IMR-90 (cell line): ENCODE data around the gene RALGPS1. TPM values are rescaled to one million over a fixed set of nuclear protein-coding genes. Genes with fewer than 3 reads are reported as not detected.
A peak's percentile ranks its signal among the peaks of the same experiment; 100 is the strongest.

Experiments used
- ATAC-seq: fragments of 200-7000 bp; cut with Tn5 transposase; 2 replicates; pipeline ENCODE4 v1.9.1; 2020; ENCODE audit warnings: low read depth, mild to moderate bottlenecking, moderate library complexity
- BruUV-seq: library from RNA; stranded (reverse); fragments of 400-500 nt; replicated peaks from 2 replicates; lab custom pipeline; 2021; lab: Mats Ljungman, UMichigan
- CTCF ChIA-PET: fragments of 300-600 bp; formaldehyde crosslinking; extraction: SDS; loops from one replicate; lab custom pipeline; 2021; ENCODE audit warnings: antibody characterized with exemption; lab: Yijun Ruan, JAX
- POLR2A ChIA-PET: fragments of 300-600 bp; sonication (Branson Sonifier 250); formaldehyde crosslinking; loops from one replicate; lab custom pipeline; 2022; ENCODE audit warnings: antibody characterized with exemption; ENCODE audit not compliant: unreplicated experiment; lab: Charles Lee
- DNase-seq: peaks from one replicate; pipeline ENCODE4 v3.0.0; 2013
- H2AFZ ChIP-seq: replicated peaks from 2 replicates; pipeline ENCODE3; 2013; ENCODE audit warnings: low read length, mild to moderate bottlenecking; ENCODE audit not compliant: poor library complexity
- H2AK5ac ChIP-seq: 2 replicates; pipeline ENCODE4 v1.6.1; 2013; ENCODE audit warnings: low read depth, low read length, inconsistent platforms
- H2AK9ac ChIP-seq: replicated peaks from 2 replicates; pipeline ENCODE3; 2013; ENCODE audit warnings: mild to moderate bottlenecking, low read depth, low read length, moderate library complexity; ENCODE audit not compliant: poor library complexity
- H2BK120ac ChIP-seq: 2 replicates; pipeline ENCODE4 v1.6.1; 2013; ENCODE audit warnings: low read depth, low read length, inconsistent platforms
- H2BK15ac ChIP-seq: 3 replicates; pipeline ENCODE4 v1.6.1; 2013; ENCODE audit warnings: low read depth, low read length, inconsistent platforms
- H2BK20ac ChIP-seq: 2 replicates; pipeline ENCODE4 v1.6.1; 2013; ENCODE audit warnings: low read depth, mild to moderate bottlenecking, inconsistent platforms, low read length, moderate library complexity
- H2BK5ac ChIP-seq: 2 replicates; pipeline ENCODE4 v1.6.1; 2013; ENCODE audit warnings: mild to moderate bottlenecking, low read depth, low read length, inconsistent platforms; ENCODE audit not compliant: poor library complexity, severe bottlenecking
- H3K14ac ChIP-seq: replicated peaks from 2 replicates; pipeline ENCODE4 v1.6.1; 2013; ENCODE audit warnings: low read depth, low read length, inconsistent platforms
- H3K18ac ChIP-seq: 2 replicates; pipeline ENCODE4 v1.6.1; 2013; ENCODE audit warnings: low read depth, low read length, control low read depth
- H3K23ac ChIP-seq: 2 replicates; pipeline ENCODE4 v1.6.1; 2013; ENCODE audit warnings: low read depth, low read length, inconsistent platforms
- H3K27ac ChIP-seq: 2 replicates; pipeline ENCODE4 v1.5.1; 2013; ENCODE audit warnings: mild to moderate bottlenecking, control low read depth, low read length; ENCODE audit not compliant: insufficient read depth
- H3K27me3 ChIP-seq: 2 replicates; pipeline ENCODE4 v1.6.1; 2013; ENCODE audit warnings: low read length; ENCODE audit not compliant: control insufficient read depth, insufficient read depth
- H3K36me3 ChIP-seq: 2 replicates; pipeline ENCODE4 v1.6.1; 2013; ENCODE audit warnings: low read length, mixed read lengths; ENCODE audit not compliant: control insufficient read depth, insufficient read depth
- H3K4ac ChIP-seq: 2 replicates; pipeline ENCODE4 v1.6.1; 2013; ENCODE audit warnings: low read depth, low read length, inconsistent platforms
- H3K4me1 ChIP-seq: 2 replicates; pipeline ENCODE4 v1.6.1; 2013; ENCODE audit warnings: low read length, mixed read lengths; ENCODE audit not compliant: control insufficient read depth, insufficient read depth
- H3K4me2 ChIP-seq: 2 replicates; pipeline ENCODE4 v1.6.1; 2013; ENCODE audit warnings: low read depth, mild to moderate bottlenecking, control low read depth, low read length, moderate library complexity
- H3K4me3 ChIP-seq: 2 replicates; pipeline ENCODE4 v1.5.1; 2013; ENCODE audit warnings: low read depth, mild to moderate bottlenecking, control low read depth, low read length, moderate library complexity; ENCODE audit not compliant: insufficient read depth
- H3K56ac ChIP-seq: 2 replicates; pipeline ENCODE4 v1.6.1; 2013; ENCODE audit warnings: low read length, inconsistent platforms; ENCODE audit not compliant: insufficient read depth; ENCODE audit errors: extremely low read depth
- H3K79me1 ChIP-seq, 2 experiments: 2 replicates each; pipeline ENCODE4 v1.6.1; 2013; ENCODE audit warnings: low read length in 2 of 2, inconsistent platforms in 1 of 2, low read depth in 1 of 2
- H3K9ac ChIP-seq: 2 replicates; pipeline ENCODE4 v1.6.1; 2013; ENCODE audit warnings: low read depth, low read length, control low read depth
- H3K9me1 ChIP-seq: 2 replicates; pipeline ENCODE4 v1.6.1; 2013; ENCODE audit warnings: low read length, inconsistent platforms; ENCODE audit not compliant: insufficient read depth
- H3K9me3 ChIP-seq: 2 replicates; pipeline ENCODE4 v1.6.1; 2013; ENCODE audit warnings: low read length; ENCODE audit not compliant: control insufficient read depth, insufficient read depth
- H4K20me1 ChIP-seq: 2 replicates; pipeline ENCODE4 v1.6.1; 2013; ENCODE audit warnings: low read length, inconsistent platforms; ENCODE audit not compliant: insufficient read depth
- H4K5ac ChIP-seq: 2 replicates; pipeline ENCODE4 v1.6.1; 2013; ENCODE audit warnings: mild to moderate bottlenecking, low read depth, low read length, control low read depth
- H4K8ac ChIP-seq, 2 experiments: 2 replicates each; pipeline ENCODE4 v1.6.1; 2013; ENCODE audit warnings: low read depth in 2 of 2, low read length in 2 of 2, control low read depth in 1 of 2, inconsistent platforms in 1 of 2
- H4K91ac ChIP-seq: 2 replicates; pipeline ENCODE4 v1.6.1; 2013; ENCODE audit warnings: low read depth, low read length, inconsistent platforms; ENCODE audit not compliant: insufficient read depth
- BHLHE40 ChIP-seq: fragments of 150-350 bp; IDR thresholded peaks from 2 replicates; pipeline ENCODE4 v1.6.1; 2016; ENCODE audit warnings: mild to moderate bottlenecking, low read depth, low read length
- CEBPB ChIP-seq: IDR thresholded peaks from 2 replicates; pipeline ENCODE4 v1.6.1; 2012; ENCODE audit warnings: low read depth, low read length, improper control_type of control experiment
- CHD1 ChIP-seq: IDR thresholded peaks from 2 replicates; pipeline ENCODE4 v1.6.1; 2012; ENCODE audit warnings: low read depth, low read length, improper control_type of control experiment
- FOS ChIP-seq: fragments of 150-350 bp; IDR thresholded peaks from 2 replicates; pipeline ENCODE4 v1.6.1; 2016; ENCODE audit warnings: low read depth, low read length
- MAFK ChIP-seq: IDR thresholded peaks from 2 replicates; pipeline ENCODE4 v1.6.1; 2012; ENCODE audit warnings: low read depth, low read length, improper control_type of control experiment
- MAZ ChIP-seq: IDR thresholded peaks from 2 replicates; pipeline ENCODE4 v1.6.1; 2012; ENCODE audit warnings: low read depth, mild to moderate bottlenecking, low read length, improper control_type of control experiment, moderate library complexity, borderline replicate concordance
- NFE2L2 ChIP-seq: fragments of 150-350 bp; IDR thresholded peaks from 2 replicates; pipeline ENCODE4 v1.6.1; 2016; ENCODE audit warnings: low read depth, mild to moderate bottlenecking, low read length
- POLR2A ChIP-seq: IDR thresholded peaks from 2 replicates; pipeline ENCODE4 v1.6.1; 2012; ENCODE audit warnings: mild to moderate bottlenecking, low read depth, low read length
- RAD21 ChIP-seq: IDR thresholded peaks from 2 replicates; pipeline ENCODE4 v1.6.1; 2012; ENCODE audit warnings: low read length, improper control_type of control experiment
- RFX5 ChIP-seq: IDR thresholded peaks from 2 replicates; pipeline ENCODE4 v1.8.0; 2012; ENCODE audit warnings: low read depth, mild to moderate bottlenecking, low read length, moderate library complexity
- SMC3 ChIP-seq: fragments of 150-350 bp; IDR thresholded peaks from 2 replicates; pipeline ENCODE4 v1.6.1; 2016; ENCODE audit warnings: low read depth, mild to moderate bottlenecking, antibody characterized with exemption, low read length, moderate library complexity
- WGBS, 2 experiments: methylation state at CpG; one replicate each; pipeline versions ENCODE4 v1.1.5 to v1.1.7; 2013; ENCODE audit warnings: missing lambda C conversion rate in 2 of 2; ENCODE audit not compliant: insufficient read length in 1 of 2; ENCODE audit errors: extremely low coverage in 2 of 2; 5-methylcytosine and 5-hydroxymethylcytosine counted together
- dilution Hi-C: fragments of 300-500 bp; cut with HindIII; formaldehyde crosslinking; loops from one replicate; pipeline ENCODE4 v1.14.3; 2018; ENCODE audit warnings: low sequenced_read_pairs; ENCODE audit not compliant: unreplicated experiment
- in situ Hi-C: fragments of 300-500 bp; cut with MboI; formaldehyde crosslinking; loops from 3 replicates; pipeline ENCODE4 v1.14.3; 2019; ENCODE audit warnings: low sequenced_read_pairs, inconsistent platforms, mixed read lengths
- intact Hi-C: fragments of 100-400 bp; cut with micrococcal nuclease; formaldehyde crosslinking; loops from 2 replicates; pipeline ENCODE4 v1.10.0; 2022
- polyA plus RNA-seq, 3 experiments: library from polyadenylated mRNA; depleted of rRNA; stranded (reverse); fragments of >200 nt; gene quantifications; 2 replicates each; pipeline ENCODE4 v1.2.3, GENCODE V29; 2012; ENCODE audit warnings: low replicate concordance in 1 of 3
- total RNA-seq: library from RNA; depleted of rRNA; stranded (reverse); fragments of >200 nt; gene quantifications from 2 replicates; pipeline ENCODE4 v1.2.3, GENCODE V29; 2012
- TF ChIP-seq, protein P1 (sequence below): fragments of 150-350 bp; IDR thresholded peaks from 2 replicates; pipeline ENCODE4 v1.6.1; 2017; ENCODE audit warnings: mild to moderate bottlenecking, antibody characterized with exemption, low read length, low read depth
- TF ChIP-seq, protein P2 (sequence below): conservative IDR thresholded peaks from 2 replicates; pipeline ENCODE4 v1.5.1; 2012; ENCODE audit warnings: mild to moderate bottlenecking, low read depth, low read length, improper control_type of control experiment

RALGPS1 gene
- total and polyA plus RNA-seq, 2 of the 4 experiments (the other 2 are of a cell fraction) = 0.90 to 2.8 TPM

DNA sequence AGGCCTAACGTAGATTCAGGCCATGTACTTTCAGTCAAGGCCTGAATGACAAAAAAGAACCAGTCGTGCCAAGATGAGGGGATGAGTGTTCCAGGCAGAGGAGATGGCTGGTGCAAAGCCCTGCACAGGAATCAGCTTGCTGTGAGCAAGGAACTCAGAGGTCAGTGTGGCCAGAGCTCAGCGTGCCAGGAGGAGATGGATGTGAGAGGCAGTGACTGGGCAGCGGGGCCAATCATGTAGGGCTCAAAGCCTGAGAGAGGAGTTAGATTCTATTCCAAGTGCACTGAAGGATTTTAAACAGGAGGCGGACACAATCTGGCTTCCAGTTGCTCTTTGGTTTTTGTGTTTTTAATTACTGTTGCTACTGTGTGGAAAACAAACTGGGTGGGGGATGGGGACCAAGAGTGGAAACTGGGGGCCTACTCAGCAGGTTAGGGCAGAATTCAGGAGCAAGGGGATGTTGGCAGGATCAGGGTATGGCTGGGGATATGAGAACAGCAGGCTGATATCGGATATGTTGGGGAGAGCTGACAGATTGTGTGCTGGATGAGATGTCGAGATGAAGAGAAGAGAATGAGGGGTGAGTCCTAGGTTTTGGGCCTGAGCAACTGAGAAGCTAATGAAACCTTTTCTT is 143.5 kb downstream of the RALGPS1 start:
- CTCF ChIA-PET = no interaction called here
- peaks cover 15% of the 10 kb centered on the region for H3K9me1 ChIP-seq
- no peak overlapping the region for H2AK9ac ChIP-seq
- TF ChIP-seq RFX5 (no peak), NFE2L2 (no peak), MAZ (no peak), SMC3 (no peak), POLR2A (no peak), MAFK (no peak), CHD1 (no peak), FOS (no peak), RAD21 (no peak), CEBPB (no peak), BHLHE40 (no peak)
- TF ChIP-seq, protein P1, sequence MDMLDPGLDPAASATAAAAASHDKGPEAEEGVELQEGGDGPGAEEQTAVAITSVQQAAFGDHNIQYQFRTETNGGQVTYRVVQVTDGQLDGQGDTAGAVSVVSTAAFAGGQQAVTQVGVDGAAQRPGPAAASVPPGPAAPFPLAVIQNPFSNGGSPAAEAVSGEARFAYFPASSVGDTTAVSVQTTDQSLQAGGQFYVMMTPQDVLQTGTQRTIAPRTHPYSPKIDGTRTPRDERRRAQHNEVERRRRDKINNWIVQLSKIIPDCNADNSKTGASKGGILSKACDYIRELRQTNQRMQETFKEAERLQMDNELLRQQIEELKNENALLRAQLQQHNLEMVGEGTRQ = no peak
- TF ChIP-seq, protein P2, sequence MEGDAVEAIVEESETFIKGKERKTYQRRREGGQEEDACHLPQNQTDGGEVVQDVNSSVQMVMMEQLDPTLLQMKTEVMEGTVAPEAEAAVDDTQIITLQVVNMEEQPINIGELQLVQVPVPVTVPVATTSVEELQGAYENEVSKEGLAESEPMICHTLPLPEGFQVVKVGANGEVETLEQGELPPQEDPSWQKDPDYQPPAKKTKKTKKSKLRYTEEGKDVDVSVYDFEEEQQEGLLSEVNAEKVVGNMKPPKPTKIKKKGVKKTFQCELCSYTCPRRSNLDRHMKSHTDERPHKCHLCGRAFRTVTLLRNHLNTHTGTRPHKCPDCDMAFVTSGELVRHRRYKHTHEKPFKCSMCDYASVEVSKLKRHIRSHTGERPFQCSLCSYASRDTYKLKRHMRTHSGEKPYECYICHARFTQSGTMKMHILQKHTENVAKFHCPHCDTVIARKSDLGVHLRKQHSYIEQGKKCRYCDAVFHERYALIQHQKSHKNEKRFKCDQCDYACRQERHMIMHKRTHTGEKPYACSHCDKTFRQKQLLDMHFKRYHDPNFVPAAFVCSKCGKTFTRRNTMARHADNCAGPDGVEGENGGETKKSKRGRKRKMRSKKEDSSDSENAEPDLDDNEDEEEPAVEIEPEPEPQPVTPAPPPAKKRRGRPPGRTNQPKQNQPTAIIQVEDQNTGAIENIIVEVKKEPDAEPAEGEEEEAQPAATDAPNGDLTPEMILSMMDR = no peak
- no peak overlapping the region for H4K5ac ChIP-seq
- no peak overlapping the region for H3K4me3 ChIP-seq
- intact Hi-C loops (no loop called here), in situ Hi-C loops (no loop called here), dilution Hi-C loops (no loop called here)
- 0 out of 2 replicates have a peak overlapping the region, but pooled peaks have one; percentile 5 for H3K18ac ChIP-seq
- no peaks in the 10 kb centered on the region for H3K36me3 ChIP-seq
- peak overlapping the region; percentile 13 for H3K4ac ChIP-seq
- H4K8ac ChIP-seq = peak overlapping the region in 1 of 2 experiments; percentile 32; a peak in 2 of 4 replicates
- H2BK15ac ChIP-seq = no peak overlapping the region
- no peak overlapping the region for H3K9ac ChIP-seq
- no peak overlapping the region for H2AFZ ChIP-seq
- WGBS, 2 experiments = 92% methylated on average over 4 of the region's 7 CpGs; no CpG with 5 or more reads in 1 of the 2 experiments
- POLR2A ChIA-PET = no interaction called here
- H3K27me3 ChIP-seq = no peaks in the 10 kb centered on the region
- H2BK120ac ChIP-seq = peak overlapping the region; percentile 29
- H3K23ac ChIP-seq = no peak overlapping the region
- H3K4me1 ChIP-seq = peaks cover 8% of the 10 kb centered on the region
- H3K79me1 ChIP-seq = no peaks in the 10 kb centered on the region
- H2AK5ac ChIP-seq = peak overlapping the region; percentile 42; the same call in 1 of the 2 replicates
- H3K14ac ChIP-seq = 0 out of 2 replicates have a peak overlapping the region, but pooled peaks have one; percentile 50
- ATAC-seq (peak; percentile 51), DNase-seq (peak; percentile 31)
- no peaks in the 10 kb centered on the region for H4K20me1 ChIP-seq
- no peak overlapping the region for H2BK5ac ChIP-seq
- H3K9me3 ChIP-seq = no peaks in the 10 kb centered on the region
- H3K4me2 ChIP-seq = no peak overlapping the region
- H3K27ac ChIP-seq = no peak overlapping the region
- no peak overlapping the region for H3K56ac ChIP-seq
- BruUV-seq = no TSS peak
- peak overlapping the region; percentile 17 for H4K91ac ChIP-seq
- peak overlapping the region; percentile 32; the same call in 1 of the 2 replicates for H2BK20ac ChIP-seq
